NCI-H524 treated with DMSO at 0.1 percent for 48 hours (cell line): ENCODE results near the gene RELT.

Experiments
- DNase-seq: peaks from one replicate; lab custom pipeline; 2025; lab: John Stamatoyannopoulos, UW

The RELT gene, protein sequence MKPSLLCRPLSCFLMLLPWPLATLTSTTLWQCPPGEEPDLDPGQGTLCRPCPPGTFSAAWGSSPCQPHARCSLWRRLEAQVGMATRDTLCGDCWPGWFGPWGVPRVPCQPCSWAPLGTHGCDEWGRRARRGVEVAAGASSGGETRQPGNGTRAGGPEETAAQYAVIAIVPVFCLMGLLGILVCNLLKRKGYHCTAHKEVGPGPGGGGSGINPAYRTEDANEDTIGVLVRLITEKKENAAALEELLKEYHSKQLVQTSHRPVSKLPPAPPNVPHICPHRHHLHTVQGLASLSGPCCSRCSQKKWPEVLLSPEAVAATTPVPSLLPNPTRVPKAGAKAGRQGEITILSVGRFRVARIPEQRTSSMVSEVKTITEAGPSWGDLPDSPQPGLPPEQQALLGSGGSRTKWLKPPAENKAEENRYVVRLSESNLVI

DNA sequence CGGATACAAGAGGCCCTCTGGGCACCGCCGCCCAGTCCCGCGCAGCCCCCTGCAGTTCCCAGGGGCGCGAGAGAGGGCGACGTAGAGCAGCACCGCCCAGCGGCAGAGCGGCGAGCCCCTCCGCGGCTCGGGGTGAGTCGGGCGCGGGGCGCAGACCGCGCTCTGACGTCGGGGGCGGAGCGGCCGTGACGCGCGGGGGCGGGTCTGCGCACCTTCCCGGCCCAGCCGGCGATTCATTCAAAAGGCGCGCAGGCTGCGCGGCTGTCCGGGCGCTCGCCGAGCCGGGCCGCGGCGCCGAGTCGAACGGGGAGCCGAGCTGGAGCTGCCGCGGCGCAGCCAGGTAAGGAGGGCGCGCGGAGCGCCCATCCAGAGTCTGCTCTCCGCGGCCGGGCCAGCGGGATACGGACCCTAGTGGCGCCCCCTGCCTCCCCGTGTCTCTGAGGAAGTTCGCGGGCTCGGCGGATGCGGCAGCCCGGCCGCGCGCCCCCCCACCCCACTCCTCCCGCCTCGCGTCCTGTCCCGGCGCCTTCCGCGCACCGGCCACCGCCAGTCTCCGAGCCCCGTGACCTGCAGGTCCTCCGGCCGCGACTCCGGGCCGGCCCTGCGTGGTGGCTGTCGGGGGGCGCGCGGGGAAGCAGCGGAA is at the start of gene RELT:
RELT (plus strand) TSS at position 240 of the 643 bp plus-strand sequence. CDS start 12,738 bp downstream, outside the sequence.
- peak; percentile 24 for DNase-seq

DNA sequence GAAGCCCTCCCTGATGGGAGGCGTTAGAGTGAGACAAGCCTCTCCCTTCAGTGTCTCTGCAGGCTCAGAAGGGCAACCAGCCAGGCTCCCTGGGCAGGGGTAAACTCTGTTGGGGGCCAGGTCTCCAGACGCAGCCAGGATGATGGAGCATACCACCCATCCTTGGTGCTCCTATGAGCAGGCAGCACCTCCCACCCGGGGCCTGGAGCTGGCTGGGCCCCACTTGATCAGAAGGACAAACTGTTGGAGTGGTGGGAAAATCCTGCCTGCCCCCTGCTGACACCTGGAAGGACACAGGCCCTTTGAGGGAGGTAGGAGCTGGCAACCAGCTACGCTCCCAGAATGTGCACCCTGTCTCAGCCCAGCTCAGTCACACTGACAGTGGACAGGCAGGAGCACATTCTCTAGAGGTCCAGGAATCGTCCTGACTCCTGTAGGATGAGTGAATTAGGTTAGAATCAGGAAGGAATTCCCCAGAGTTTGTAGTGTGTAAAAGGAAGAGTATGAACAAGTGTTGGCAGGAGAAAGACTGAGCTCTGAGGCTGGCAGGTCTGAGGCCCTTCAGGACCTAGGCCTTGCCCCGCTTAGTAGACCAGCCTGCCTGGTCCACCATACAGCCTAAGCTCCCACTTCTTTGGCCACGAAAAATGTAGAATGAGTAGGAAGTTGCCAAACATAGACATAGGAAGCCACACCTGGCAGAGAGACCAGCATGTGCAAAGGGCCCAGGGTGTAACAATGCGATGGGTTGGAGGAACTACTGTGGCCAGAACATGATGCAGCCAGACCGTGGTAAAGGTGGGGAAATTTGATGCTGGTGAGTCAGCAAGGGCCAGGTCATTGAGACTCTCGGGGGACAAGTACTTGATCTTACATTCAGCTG is 49.0 kb upstream of the RELT start:
- no peak for DNase-seq

DNA sequence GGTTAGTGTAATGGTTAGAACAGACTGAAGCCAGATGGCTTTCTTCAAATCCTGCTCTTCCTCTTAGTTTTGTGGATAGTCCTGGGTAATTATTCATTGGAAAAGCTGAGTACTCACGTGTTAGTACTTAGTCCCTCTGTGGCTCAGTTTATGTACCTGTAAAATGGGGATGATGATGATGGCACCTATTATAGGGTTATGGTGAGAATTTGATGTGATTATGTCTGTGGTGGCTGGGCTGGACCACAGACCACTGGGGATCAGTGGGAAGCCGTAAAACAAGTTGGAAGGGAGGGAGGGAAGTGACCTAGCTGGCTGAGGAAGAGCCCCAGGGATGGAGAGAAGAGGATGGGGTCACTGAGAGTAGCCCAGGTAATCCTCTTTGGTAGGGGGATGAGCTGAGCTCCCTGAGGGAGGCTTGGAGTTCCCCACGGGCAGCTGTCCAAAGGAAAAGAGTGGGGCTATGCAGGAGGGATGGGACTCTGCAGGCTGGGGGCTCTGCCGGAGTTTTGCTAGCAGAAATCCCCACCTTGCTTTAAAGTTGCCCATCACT is 48.3 kb upstream of the RELT start:
- no peak for DNase-seq

DNA sequence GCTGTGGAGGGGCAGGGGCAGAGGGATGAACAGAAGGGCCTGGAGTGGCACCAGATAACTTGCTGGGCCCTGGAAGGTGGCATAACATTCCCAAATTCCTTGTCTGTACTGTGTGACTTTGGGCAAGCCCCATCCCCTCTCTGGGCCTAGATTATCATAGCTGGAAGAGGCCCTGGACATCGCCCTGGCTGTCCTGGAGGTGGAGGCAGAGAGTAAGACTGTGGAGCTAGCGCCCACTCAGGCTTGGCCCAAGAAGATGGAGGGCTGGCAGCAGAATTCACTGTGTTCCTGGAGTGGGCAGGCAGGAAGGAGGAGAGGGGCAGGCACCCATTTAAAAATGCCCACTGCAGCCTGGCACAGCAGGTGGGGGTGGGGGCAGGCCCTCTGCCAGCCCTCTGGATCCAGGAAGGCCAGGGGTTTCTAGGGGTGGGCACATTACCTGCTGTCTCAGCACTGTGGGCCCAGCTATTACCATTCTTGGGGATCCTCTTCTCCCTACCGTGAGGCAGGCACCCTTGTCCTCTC is 45.6 kb upstream of the RELT start:
- no peak for DNase-seq

DNA sequence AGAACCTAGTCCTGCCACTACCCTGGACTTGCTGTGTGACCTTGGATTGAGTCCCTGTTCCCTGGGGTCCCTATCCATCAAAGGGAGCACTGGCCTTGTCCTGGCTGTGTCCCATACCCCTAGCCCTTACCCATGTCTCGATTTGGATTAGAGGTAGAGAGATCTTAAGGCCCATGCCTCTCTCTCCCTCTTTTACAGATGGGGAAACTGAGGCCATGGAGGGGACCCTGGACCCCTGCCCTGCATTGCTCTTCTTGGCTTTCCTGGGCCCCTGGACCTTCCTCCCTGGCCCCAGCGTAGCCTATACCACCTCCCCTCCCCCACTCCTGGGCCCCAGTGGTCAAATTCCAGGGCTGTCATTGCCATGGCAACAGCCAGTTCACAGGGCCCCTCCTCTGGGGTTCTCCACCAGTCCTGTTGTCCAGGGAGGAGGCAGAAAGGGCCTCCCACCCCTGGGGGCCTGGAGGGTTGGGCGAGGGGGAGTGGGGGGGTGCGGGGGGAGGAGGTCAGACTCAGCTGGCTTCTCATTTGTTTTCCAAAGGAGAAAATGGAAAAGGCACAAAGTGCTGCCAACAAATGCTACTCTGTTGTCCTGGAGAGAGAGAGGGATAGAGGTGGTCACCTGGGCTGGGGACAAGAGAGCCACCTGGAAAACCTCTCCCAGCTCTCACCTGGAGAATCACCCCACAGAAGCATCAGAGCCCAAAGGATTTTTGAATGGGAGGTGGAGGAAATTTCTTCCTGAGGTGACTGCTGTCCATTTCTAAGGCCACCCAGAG is 44.9 kb upstream of the RELT start:
- no peak for DNase-seq

DNA sequence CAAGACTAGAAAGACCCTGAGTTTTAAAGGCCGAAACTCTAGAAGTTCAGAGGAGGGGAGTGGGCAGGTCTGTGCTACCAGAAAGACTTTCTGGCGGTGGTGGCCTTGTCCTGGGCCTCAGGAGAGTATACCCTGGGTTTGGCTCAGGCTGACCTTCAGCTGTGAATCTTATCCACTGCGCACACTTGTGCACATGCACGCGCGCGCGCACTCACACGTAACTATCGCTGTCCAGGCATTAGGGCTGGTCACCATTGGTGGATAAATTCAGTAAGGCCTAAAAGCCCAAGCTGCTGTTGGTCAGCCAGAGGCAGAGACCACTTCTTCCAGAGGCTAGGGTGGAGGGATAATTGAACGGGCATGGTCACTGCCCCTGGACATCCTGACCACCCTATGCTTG is 43.0 kb upstream of the RELT start:
- DNase-seq, result no peak

DNA sequence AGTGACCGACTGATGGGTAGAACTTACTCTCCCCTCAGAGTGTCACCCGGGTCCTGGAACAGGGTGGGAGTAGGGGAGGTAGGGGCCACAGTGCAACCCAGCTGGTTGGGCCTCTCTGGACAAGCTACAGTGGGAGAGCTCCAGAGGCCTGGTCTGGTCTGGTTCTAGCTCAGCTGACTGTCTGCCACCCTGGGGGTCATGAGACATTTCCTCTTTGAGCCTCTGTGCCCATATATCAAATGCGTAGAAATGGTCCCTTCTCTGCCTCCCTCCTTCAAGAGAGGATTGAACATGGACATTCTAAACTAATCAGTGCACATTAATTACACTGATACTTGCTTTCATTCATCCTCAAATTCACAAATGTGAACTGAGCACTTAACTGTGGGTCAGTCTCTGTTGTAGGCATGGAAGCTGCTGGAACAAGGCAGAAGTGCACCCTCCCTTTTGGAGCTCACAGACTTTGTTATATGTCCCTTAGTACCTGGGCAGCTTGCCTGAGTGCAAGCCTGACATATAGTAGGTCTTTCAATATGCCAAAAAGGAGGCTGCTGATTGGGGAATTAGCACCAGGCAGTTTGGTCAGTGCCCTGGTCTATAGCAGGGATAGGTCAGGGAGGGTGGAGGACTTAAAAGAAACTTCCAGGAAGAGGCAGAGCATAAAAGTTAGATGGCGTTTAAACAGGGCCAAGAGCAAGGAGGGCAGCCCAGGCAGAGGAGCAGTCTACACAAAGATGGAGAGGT is 42.4 kb upstream of the RELT start:
- no peak for DNase-seq

DNA sequence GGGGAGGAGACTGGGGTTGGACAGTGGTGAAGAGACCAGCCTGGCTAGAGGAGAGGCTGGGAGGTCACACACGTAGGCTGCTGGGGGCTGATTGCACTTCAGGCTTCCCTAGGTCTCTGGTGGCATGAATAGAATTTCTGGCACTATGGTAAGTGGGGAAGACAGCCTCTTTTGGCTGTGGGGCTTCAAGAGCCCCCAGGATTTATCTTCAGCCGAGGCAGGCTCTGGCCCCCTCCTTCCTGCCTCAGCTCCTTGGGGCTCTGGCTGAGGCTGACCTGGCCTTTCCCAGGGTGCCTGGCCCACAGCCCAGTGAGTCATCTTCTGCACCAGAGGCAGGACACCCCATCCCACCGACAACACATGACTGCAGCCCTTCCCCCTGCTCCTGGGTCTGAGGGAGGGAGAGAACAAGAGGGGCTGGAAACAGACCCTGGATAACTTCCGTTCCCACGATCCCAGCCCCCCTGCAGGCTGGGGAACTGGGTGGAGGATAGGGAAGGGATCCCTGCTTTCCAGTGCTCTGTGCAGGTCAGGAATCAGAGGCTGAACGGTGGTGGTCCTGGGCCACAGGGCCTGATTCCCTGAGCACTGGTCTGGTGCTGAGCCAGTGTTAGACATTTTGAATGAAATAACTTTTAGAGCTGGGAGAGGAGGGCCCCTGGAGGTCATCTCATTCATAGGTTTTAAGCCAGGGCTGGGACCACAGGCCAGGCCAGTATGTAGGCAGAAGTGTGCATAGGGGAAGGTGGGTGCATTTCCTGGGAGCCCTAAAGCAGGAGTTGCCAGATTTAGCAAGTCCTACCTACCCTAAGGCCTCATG is 41.6 kb upstream of the RELT start:
- no peak for DNase-seq

DNA sequence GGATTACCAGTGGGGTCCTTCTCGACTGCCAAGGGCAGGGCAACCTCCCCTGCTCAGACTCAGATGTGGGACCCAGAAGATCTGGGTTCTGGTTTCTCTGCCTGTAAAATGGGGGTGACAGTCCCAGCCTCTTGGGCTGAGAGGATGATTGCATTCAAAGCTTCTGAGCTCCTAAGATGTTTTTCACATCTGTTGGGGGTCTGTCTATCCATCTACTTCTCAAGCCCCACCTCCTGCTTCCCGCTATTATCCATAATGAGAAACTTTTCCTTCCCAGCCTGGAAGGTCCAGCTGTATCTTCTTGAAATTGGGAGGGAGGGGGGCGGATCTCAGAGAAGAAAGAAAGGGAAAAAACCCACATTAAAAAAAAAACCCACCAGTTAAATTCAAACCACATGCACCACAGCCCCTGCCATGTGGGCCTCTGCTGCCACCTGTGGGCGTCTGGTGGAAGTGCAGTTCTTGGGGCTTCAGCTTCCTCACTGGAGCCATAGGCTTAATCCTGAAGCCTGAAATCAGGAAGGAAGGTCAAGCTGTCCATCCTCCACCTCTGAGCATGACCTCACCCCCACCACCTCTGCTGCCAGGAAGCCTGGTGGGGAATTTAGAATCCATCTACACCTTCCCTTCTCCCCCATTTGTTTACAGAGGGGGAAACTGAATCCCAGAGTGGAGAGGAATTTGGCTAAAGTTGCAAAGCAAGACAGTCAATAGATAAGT is 40.8 kb upstream of the RELT start:
- peak; percentile 44 for DNase-seq

DNA sequence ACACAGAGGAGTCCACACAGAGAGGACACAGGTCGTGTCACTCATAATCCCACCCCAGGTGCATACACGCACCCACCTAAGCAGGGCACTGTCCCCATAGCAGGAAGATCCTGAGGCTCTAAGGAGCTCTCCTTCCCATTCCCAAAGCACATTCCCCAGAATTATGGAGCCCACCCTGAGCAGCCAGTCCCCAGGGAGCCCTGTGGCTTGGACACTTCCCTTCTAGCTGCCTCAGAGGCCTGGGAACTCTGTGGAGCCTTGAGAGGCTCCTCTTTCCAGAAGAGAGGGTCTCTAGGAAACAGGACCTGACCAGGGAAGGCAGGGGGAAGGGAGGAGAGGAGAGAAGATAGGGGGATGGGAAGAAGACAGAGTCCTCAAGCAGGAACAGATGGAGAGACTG is 38.4 kb upstream of the RELT start:
- no peak for DNase-seq

DNA sequence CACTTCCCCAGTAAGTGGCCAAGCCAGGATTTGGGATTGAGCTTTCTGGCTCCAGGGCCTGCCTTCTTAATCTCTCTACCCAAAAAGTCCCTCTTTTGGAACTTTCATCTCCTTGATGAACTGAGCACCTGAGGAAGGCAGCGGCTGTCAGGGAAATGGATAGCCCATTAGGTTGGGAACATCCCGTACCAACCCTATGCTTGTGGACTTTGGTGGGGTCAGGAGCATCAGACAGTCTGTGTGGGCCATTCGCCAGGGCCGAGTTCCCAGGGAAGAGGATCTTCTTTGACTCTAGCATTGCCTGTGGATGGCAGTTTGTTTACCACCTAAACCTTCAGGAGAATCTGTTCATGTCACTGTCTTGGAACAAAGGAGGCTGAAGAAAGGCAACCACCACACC is 37.9 kb upstream of the RELT start:
- no peak for DNase-seq

DNA sequence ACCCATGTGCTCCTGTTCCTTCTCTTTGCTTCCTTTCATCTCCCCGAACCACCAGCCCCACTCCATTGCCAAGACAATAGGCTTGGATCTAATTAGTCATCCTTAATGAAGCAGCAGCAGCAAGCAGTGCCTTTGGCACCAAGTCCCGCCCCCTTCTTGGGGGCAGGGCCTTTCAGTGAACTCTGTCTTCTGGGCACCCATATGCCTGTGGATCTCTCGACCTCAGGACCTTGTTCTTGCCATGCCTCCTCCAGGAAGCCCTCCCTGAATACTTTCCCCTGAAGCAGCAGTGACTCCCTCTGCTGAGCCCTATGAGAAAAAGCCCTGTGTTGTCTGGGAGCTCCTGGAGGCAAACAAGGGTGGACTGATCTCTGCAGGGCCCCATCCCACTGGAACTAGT is 36.0 kb upstream of the RELT start:
- DNase-seq, result no peak

DNA sequence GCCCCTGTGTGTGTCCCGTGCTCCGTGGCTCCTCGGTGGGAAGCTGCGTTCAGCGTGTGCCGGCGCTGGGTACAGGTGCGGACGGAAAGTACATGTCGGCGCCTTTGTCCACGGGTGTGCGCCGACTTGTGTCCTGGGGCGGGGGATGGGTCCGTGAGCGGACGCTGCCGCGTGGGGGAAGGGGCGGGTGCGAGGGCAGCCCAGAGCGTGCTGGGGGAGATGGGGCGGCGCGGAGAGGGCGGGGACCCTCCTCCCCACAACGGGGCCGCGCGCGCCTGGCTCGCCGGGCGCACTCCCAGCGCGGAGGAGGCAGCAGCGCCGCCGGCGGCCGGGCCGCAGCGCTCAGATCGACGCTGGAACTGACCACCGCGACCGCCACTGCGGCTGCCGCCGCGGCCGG is 33.6 kb upstream of the RELT start:
- no peak for DNase-seq

DNA sequence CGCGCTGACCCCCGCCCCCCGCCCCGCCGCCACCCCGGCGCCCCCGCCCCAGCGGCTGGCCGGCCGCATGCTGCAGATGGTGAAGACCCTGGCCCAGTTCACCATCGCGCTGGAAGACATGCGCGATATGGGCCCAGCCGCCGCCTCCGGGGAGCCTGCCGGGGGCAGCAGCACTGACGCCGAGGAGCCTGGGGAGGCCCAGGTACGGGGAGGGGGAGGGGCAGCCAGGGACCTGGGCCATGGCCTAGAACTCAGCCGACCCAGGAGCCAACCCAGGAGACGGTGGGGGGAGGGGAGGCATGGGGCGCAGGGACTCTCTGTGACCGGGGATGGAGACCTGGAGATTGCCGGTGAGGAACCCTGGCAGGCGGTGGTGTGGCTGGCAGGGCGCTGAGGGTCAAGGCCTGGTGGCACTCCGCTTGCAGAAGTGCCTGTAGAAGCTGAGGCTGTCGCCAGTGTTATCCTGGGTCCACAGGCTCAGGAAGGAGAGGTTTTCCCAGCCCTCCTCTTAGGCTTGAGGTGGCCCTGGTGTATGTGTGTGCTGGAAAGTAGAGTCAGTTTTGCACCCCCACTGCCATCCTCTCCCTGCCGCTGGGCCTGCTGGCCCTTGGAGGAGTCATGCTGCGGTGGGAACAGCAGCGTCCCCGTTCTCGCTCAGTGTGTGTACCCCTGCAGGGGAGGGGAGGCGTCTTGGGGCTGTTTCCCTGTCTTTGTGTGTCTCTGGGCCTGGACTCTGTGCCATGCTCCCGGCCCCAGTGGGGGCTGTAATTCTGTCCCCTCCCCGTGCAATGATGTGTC is 32.9 kb upstream of the RELT start:
- no peak for DNase-seq

DNA sequence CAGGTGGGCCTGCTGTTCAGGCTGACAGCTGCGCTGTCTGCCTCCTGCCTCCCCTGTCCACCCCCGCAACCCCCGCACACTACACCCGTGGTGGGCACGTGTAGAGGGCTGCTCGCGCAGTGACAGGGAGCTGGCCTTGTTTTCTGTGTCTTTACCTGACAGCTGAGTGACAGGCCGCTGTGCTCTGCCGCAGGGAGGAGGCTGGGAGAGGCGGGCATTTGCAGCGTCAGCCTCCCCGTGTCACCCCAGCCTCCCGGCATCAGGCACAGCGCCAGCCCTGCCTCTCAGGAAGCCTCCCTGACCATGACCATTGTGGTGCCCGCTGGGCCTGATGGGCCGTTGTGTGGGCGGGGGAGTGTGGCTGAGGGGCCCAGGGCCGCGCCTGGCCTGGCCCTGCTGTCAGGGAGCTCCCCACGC is 32.0 kb upstream of the RELT start:
- DNase-seq, result no peak

DNA sequence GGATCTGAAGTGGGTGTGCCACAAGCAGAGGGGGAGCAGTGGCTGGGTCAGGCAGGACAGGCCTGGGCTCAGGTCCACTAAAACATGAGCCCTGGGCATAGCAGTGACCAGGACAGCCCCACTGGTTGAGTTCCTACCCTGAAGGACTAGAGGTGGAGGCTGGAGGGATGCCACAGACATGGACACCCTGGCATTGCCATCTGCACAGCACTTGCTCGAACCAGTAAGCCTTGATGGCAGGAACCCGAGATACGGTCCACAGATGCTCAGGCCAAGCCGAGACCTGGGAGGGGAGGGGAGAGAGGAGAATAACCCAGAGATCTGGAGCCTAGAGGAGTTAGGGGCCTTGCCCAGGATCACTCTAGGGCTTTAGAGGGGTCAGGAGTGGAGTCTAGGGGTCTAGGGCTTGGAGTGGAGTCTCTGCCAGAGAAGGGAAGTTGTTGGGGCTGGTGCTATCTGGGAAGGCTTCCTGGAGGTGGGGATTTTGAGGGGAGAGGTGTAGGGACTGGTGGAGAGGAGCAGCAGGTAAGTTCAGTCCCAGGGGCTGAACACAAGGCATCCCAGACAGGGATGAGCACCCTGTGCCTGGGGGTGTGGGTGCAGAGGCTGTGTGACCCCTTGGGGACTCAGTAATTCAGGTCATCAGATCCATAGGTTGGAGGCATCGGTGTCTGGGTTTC is 30.6 kb upstream of the RELT start:
- no peak for DNase-seq

DNA sequence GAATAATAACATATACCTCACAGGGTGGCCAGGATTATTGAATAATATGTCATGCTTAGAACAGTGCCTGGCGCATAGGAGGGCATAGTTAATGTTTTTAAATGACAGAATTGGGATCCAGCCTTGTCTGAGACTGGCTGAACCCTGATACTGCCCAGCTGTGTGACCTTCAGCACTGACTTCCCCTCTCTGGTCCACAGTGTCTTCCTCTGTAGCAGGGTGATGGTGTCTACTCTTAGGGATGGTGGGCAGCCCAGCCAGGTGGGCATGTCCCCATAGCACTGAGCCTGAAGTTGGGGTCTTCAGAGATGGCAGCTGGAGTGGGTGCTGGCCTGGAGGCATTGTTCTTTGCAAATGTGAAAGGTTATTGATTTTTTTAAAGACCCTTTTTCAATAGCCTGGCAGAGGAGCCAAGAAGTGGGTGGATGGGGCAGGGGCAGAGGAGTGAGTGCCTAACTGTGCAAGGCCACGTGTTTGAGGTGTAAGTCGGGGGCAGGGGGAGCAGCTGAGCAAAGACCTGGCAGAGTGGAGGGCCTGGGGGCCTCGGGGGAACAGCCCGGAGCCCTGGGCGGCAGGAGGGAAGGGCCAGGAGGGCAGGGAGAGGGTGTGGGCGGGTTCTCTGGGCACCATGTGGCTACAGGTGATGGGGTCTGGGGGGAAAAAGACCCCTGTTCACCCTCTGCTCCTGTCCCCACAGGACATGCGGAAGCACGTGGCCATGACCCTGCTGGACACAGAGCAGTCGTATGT is 29.8 kb upstream of the RELT start:
- DNase-seq, result no peak
